Measurements from ENCODE around the gene PELI1.

- TF ChIP-seq REST (IDR thresholded peaks at IDR 0.05; ENCODE audit: low read depth) (no peak), RAD21 (IDR thresholded peaks at IDR 0.05; ENCODE audit: low read depth) (no peak), YY1 (IDR thresholded peaks at IDR 0.05; ENCODE audit: low read depth) (no peak), CREB1 (IDR thresholded peaks at IDR 0.05; ENCODE audit: low read depth) (no peak), FOXM1 (IDR thresholded peaks at IDR 0.05; ENCODE audit: borderline replicate concordance, low read depth) (no peak), EP300 (IDR thresholded peaks at IDR 0.05; ENCODE audit: borderline replicate concordance) (no peak), MAX (IDR thresholded peaks at IDR 0.05) (no peak), CEBPB (IDR thresholded peaks at IDR 0.05) (no peak), TAF1 (IDR thresholded peaks at IDR 0.05; ENCODE audit: low read depth) (no peak), TEAD4 (IDR thresholded peaks at IDR 0.05) (no peak), TCF12 (IDR thresholded peaks at IDR 0.05; ENCODE audit: low read depth) (no peak)
- TF ChIP-seq, protein P1, sequence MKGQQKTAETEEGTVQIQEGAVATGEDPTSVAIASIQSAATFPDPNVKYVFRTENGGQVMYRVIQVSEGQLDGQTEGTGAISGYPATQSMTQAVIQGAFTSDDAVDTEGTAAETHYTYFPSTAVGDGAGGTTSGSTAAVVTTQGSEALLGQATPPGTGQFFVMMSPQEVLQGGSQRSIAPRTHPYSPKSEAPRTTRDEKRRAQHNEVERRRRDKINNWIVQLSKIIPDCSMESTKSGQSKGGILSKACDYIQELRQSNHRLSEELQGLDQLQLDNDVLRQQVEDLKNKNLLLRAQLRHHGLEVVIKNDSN (IDR thresholded peaks at IDR 0.05): no peak
Measured at GRCh38 chr2:64175419-64176197, 31.4 kb upstream of the PELI1 start.

Data from Ishikawa (cell line).